ENCODE data around the gene FAM219A.
A peak's percentile ranks its signal among the peaks of the same experiment; 100 is the strongest.

The FAM219A gene

DNA sequence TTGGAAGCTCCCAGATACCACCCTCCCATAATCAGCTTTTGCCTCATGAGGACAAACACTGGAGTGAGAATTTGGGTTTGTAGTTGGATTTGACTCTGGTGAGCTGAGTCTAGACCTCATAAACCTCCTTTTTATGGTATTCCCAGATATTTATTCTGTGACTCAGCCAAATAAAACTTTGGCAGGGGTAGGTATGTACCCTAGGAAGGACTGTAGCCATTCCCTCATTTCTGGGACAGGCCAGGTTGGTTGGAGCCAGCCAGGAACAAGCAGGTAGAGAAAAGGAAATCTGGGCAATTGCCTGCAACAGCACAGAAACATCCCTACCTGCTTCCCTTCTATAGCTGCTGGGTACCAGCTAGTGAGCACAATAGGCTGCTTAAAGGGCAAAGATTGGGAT, 45.0 kb upstream of the FAM219A start:
- no peak overlapping the region for H3K27ac ChIP-seq
- POLR2A ChIA-PET (ENCODE audit: low non-redundant PET): no interaction called here

DNA sequence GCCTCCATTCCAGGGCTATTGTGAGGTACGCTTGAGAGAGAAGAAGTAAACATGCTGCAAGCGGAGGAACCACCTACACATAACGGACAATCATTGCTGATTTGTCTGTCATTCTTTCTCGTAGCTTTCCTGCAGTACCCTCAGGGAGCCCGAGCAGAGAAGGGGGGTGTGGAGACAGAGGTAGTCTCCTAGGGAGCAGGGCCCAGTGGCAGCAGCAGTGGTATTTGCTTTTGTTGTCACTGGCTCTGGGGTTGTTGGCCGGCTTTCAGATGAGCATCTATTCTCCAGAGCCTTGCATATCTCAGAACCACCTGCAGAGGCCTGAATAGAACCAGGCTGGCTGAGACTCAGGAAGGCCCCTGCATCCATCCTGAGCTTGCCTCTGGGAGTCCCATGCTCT, 44.5 kb upstream of the FAM219A start:
- DNase-seq (ENCODE audit: low spot score): no peak
- POLR2A ChIA-PET (ENCODE audit: low non-redundant PET): no interaction called here
- H3K27ac ChIP-seq: peak overlapping the region; percentile 19; the same call in 1 of the 2 replicates
- CTCF ChIA-PET: interaction anchor here (1.4 to 1.8 kb wide), 2 partner anchors 45 to 99 kb away, joined by 4 to 8 read pairs; no protein-coding TSS in a partner anchor
- no peak for TF ChIP-seq CTCF (conservative IDR thresholded peaks at IDR 0.05; ENCODE audit: low read depth)

More for the DNA sequence above, 45.0 kb upstream of the FAM219A start:
- CTCF ChIA-PET: interaction anchor here (0.5 to 1.8 kb wide), 5 partner anchors 29 to 100 kb away, joined by 3 to 8 read pairs (median 4); no protein-coding TSS in a partner anchor
- DNase-seq (ENCODE audit: low spot score): no peak
- TF ChIP-seq CTCF (conservative IDR thresholded peaks at IDR 0.05; ENCODE audit: low read depth): no peak

DNA sequence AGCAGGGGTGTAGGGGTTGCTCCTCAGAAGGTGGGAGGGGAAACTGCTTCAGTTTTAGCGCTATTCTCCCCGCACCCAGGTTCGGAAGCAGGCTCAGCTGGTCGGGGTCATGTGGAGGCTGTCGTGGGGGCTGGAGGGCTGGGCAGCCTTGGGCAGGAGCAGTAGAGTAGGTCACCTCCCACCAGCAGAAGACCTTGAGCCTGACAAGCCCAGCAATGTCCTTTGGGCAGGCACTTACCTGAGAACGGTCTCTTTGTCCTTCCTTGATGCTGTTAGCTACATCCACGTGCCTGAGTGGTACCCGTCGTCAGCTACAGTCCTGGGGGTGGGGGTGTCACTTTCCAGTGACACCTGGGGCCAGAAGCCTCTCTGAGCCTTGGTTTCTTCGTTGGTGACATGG, 44.1 kb upstream of the FAM219A start:
- H3K27ac ChIP-seq: peak overlapping the region; percentile 19; the same call in 1 of the 2 replicates
- TF ChIP-seq CTCF (conservative IDR thresholded peaks at IDR 0.05; ENCODE audit: low read depth): no peak
- ChIA-PET POLR2A (ENCODE audit: low non-redundant PET) (no interaction called here), CTCF (interaction anchor here (0.6 to 1.8 kb wide), 5 partner anchors 45 to 1376 kb away, joined by 3 to 11 read pairs (median 4); no protein-coding TSS in a partner anchor)
- no peak for DNase-seq (ENCODE audit: low spot score)

DNA sequence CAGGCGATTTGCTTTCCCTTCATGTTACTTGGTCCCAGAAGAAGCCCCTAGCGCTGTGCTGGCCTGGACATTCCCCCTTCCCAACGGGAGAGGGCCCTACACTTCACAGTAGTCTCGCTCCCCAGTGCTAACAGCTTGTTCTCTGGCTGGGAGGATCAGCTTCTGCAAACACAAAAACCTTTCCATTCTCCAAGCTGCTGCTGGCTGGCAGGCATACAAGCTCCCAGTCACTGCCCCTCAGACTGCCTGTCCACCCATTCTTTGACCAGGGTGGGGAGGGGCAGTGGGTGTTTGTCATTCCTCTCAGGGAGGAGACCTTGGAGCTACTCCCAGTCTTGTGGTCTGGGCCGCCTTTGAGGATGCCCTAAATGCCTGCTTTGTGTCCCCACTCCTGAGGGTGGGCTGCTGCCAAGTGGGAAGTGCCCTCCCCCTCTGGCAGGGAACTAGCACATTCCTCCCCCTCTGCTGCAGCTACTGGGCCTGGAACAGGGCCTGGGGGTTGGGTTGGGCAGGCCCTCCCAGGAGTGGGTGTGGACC, 43.6 kb upstream of the FAM219A start:
- ChIA-PET POLR2A (ENCODE audit: low non-redundant PET) (no interaction called here), CTCF (interaction anchor here (0.6 to 1.7 kb wide), 7 partner anchors 12 to 1376 kb away, joined by 3 to 11 read pairs (median 4); no protein-coding TSS in a partner anchor)
- no peak for DNase-seq (ENCODE audit: low spot score)
- TF ChIP-seq CTCF (conservative IDR thresholded peaks at IDR 0.05; ENCODE audit: low read depth): no peak; the same call in 1 of the 2 replicates
- H3K27ac ChIP-seq: peak overlapping the region; percentile 19

DNA sequence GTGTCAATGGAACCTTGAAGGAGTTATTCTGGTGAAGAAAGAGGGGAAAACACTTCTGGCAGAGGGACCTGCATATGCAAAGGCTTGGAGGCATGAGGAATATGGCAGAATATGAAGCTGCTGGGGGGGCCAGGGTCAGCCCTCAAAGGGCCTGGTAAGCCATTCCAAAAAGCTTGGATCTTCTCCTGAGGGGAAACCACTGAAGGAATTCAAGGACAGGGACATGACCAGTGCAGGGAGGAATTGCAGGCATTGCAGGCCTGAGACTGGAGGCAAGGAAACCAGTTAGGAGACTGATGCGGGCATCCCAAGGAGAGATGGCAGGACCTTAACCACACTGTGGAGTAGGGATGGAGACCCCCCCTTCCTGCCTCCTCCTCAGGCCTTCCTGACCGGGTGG, 43.0 kb upstream of the FAM219A start:
- no peak for TF ChIP-seq CTCF (conservative IDR thresholded peaks at IDR 0.05; ENCODE audit: low read depth)
- POLR2A ChIA-PET (ENCODE audit: low non-redundant PET): no interaction called here
- peak overlapping the region; percentile 19 for H3K27ac ChIP-seq
- DNase-seq (ENCODE audit: low spot score): no peak
- CTCF ChIA-PET: interaction anchor here (0.5 to 1.7 kb wide), 8 partner anchors 9 to 343 kb away, joined by 3 to 11 read pairs (median 4); no protein-coding TSS in a partner anchor

GRCh38 chr9:34500623-34501267, 42.4 kb upstream of the FAM219A start:
- H3K27ac ChIP-seq: no peak overlapping the region
- ChIA-PET CTCF (interaction anchor here (0.5 to 1.7 kb wide), 11 partner anchors 10 to 342 kb away, joined by 3 to 11 read pairs (median 4); no protein-coding TSS in a partner anchor), POLR2A (ENCODE audit: low non-redundant PET) (no interaction called here)
- DNase-seq (ENCODE audit: low spot score): peak; percentile 78
- peak; percentile 100 for TF ChIP-seq CTCF (conservative IDR thresholded peaks at IDR 0.05; ENCODE audit: low read depth)
